DND-41 (cell line): ENCODE results near the gene EDIL3.

Experiments used
- ATAC-seq: fragments of 200-7000 bp; cut with Tn5 transposase; 3 replicates; pipeline ENCODE4 v1.9.1; 2021; ENCODE audit warnings: low read depth; ENCODE audit not compliant: insufficient read depth
- DNase-seq: peaks from one replicate; pipeline ENCODE4 v3.0.0-alpha.2; 2020
- H2AFZ ChIP-seq: 2 replicates; pipeline ENCODE4 v1.6.0; 2012; ENCODE audit warnings: low read depth, low read length
- H3K27ac ChIP-seq: 2 replicates; pipeline ENCODE4 v1.5.1; 2012; ENCODE audit warnings: low read length, inconsistent platforms
- H3K27me3 ChIP-seq: fragments of 200-600 bp; sonication (generic); 2 replicates; pipeline ENCODE4 v1.6.0; 2012; ENCODE audit warnings: low read length, mild to moderate bottlenecking, inconsistent platforms; ENCODE audit not compliant: insufficient read depth, poor library complexity
- H3K36me3 ChIP-seq: 2 replicates; pipeline ENCODE4 v1.5.1; 2012; ENCODE audit warnings: low read length, inconsistent platforms; ENCODE audit not compliant: insufficient read depth
- H3K4me1 ChIP-seq: 2 replicates; pipeline ENCODE4 v1.5.1; 2012; ENCODE audit warnings: mild to moderate bottlenecking, low read length; ENCODE audit not compliant: insufficient read depth
- H3K4me2 ChIP-seq: 2 replicates; pipeline ENCODE4 v1.6.0; 2012; ENCODE audit warnings: mild to moderate bottlenecking, moderate library complexity, low read length, inconsistent platforms; ENCODE audit not compliant: insufficient read depth
- H3K4me3 ChIP-seq, 2 experiments: fragments of 200-600 bp in 1 of 2; shearing (Covaris generic) in 1 of 2; 2 replicates each; pipeline ENCODE4 v1.5.1; 2012 to 2016; ENCODE audit warnings: inconsistent platforms in 2 of 2, low read length in 2 of 2, mild to moderate bottlenecking in 2 of 2, low read depth in 1 of 2, moderate library complexity in 1 of 2
- H3K79me2 ChIP-seq: 2 replicates; pipeline ENCODE4 v1.6.0; 2012; ENCODE audit warnings: low read length, inconsistent platforms; ENCODE audit not compliant: insufficient read depth
- H3K9ac ChIP-seq: 2 replicates; pipeline ENCODE4 v1.6.0; 2012; ENCODE audit warnings: low read depth, mild to moderate bottlenecking, inconsistent platforms, low read length, moderate library complexity
- H3K9me3 ChIP-seq: 2 replicates; pipeline ENCODE4 v1.5.1; 2012; ENCODE audit warnings: low read length, moderate library complexity, mild to moderate bottlenecking, inconsistent platforms; ENCODE audit not compliant: insufficient read depth, severe bottlenecking
- H4K20me1 ChIP-seq: 2 replicates; pipeline ENCODE4 v1.6.0; 2012; ENCODE audit warnings: low read length; ENCODE audit not compliant: insufficient read depth
- CTCF ChIP-seq: IDR thresholded peaks from 2 replicates; pipeline ENCODE4 v1.5.1; 2012; ENCODE audit warnings: borderline replicate concordance, low read length, moderate library complexity, mild to moderate bottlenecking; ENCODE audit not compliant: poor library complexity, severe bottlenecking; ENCODE audit errors: extremely low read depth
- EZH2 ChIP-seq: IDR thresholded peaks from 3 replicates; pipeline ENCODE4 v1.6.1; 2012; ENCODE audit warnings: borderline replicate concordance, low read depth, mild to moderate bottlenecking, moderate library complexity, low read length, inconsistent platforms; ENCODE audit not compliant: severe bottlenecking

EDIL3 gene

GRCh38 chr5:84215521-84215920 is 169.2 kb downstream of the EDIL3 start:
- no peak for DNase-seq
- no peaks in the 10 kb centered on the region for H4K20me1 ChIP-seq
- TF ChIP-seq CTCF, result no peak
- no peak for TF ChIP-seq EZH2
- H3K27ac ChIP-seq, result no peak overlapping the region
- no peak for ATAC-seq
- no peaks in the 10 kb centered on the region for H3K27me3 ChIP-seq
- no peaks in the 10 kb centered on the region for H3K4me1 ChIP-seq
- H2AFZ ChIP-seq, result no peak overlapping the region
- H3K4me2 ChIP-seq, result no peak overlapping the region
- no peaks in the 10 kb centered on the region for H3K36me3 ChIP-seq
- no peak overlapping the region for H3K9ac ChIP-seq
- H3K9me3 ChIP-seq, result no peaks in the 10 kb centered on the region
- H3K4me3 ChIP-seq, result no peak overlapping the region
- no peaks in the 10 kb centered on the region for H3K79me2 ChIP-seq

- Histone ChIP-seq H3K27me3 (no peaks in the 10 kb centered on the region), H3K4me2 (no peak overlapping the region), H3K9ac (no peak overlapping the region), H3K36me3 (no peaks in the 10 kb centered on the region), H3K9me3 (no peaks in the 10 kb centered on the region), H4K20me1 (no peaks in the 10 kb centered on the region), H3K4me1 (no peaks in the 10 kb centered on the region), H3K79me2 (no peaks in the 10 kb centered on the region), H3K4me3 (no peak overlapping the region), H3K27ac (no peak overlapping the region), H2AFZ (no peak overlapping the region)
- no peak for TF ChIP-seq EZH2
- no peak for TF ChIP-seq CTCF
- no peak for ATAC-seq
- DNase-seq, result no peak
Observed at GRCh38 chr5:84213861-84214260, 170.8 kb downstream of the EDIL3 start.

- no peak for ATAC-seq
- no peaks in the 10 kb centered on the region for H3K9me3 ChIP-seq
- H3K4me1 ChIP-seq, result no peaks in the 10 kb centered on the region
- H3K27me3 ChIP-seq, result no peaks in the 10 kb centered on the region
- no peak for DNase-seq
- H3K9ac ChIP-seq, result no peak overlapping the region
- no peaks in the 10 kb centered on the region for H3K79me2 ChIP-seq
- TF ChIP-seq EZH2 (no peak), CTCF (no peak)
- H2AFZ ChIP-seq, result no peak overlapping the region
- H3K36me3 ChIP-seq, result no peaks in the 10 kb centered on the region
- H4K20me1 ChIP-seq, result no peaks in the 10 kb centered on the region
- no peak overlapping the region for H3K4me3 ChIP-seq
- H3K27ac ChIP-seq, result no peak overlapping the region
- no peak overlapping the region for H3K4me2 ChIP-seq
Observed at GRCh38 chr5:84213212-84213611, 171.5 kb downstream of the EDIL3 start.

GRCh38 chr5:84204772-84205171 is 179.9 kb downstream of the EDIL3 start:
- H3K36me3 ChIP-seq, result no peaks in the 10 kb centered on the region
- H3K9me3 ChIP-seq, result no peaks in the 10 kb centered on the region
- no peak for DNase-seq
- H3K27ac ChIP-seq, result no peak overlapping the region
- H3K4me3 ChIP-seq, result no peak overlapping the region
- no peak overlapping the region for H3K4me2 ChIP-seq
- no peaks in the 10 kb centered on the region for H4K20me1 ChIP-seq
- no peak for ATAC-seq
- H3K27me3 ChIP-seq, result no peaks in the 10 kb centered on the region
- no peaks in the 10 kb centered on the region for H3K4me1 ChIP-seq
- no peak overlapping the region for H3K9ac ChIP-seq
- H2AFZ ChIP-seq, result no peak overlapping the region
- TF ChIP-seq EZH2 (no peak), CTCF (no peak)
- H3K79me2 ChIP-seq, result no peaks in the 10 kb centered on the region
